HT-29 (cell line): Measurements from ENCODE around the gene SV2B. TPM values are rescaled to one million over a fixed set of nuclear protein-coding genes. Genes with fewer than 3 reads are reported as not detected.

Source experiments
- DNase-seq: peaks from one replicate; pipeline ENCODE4 v3.0.0-alpha.2; 2015; ENCODE audit warnings: low spot score
- total RNA-seq: library from RNA; depleted of rRNA; stranded (reverse); fragments of >200 nt; shearing (Covaris generic); gene quantifications from 2 replicates; pipeline ENCODE4 v1.2.3, GENCODE V29; 2014

Gene SV2B
- total RNA-seq, 1 experiment from 2014 or later: not detected

DNA sequence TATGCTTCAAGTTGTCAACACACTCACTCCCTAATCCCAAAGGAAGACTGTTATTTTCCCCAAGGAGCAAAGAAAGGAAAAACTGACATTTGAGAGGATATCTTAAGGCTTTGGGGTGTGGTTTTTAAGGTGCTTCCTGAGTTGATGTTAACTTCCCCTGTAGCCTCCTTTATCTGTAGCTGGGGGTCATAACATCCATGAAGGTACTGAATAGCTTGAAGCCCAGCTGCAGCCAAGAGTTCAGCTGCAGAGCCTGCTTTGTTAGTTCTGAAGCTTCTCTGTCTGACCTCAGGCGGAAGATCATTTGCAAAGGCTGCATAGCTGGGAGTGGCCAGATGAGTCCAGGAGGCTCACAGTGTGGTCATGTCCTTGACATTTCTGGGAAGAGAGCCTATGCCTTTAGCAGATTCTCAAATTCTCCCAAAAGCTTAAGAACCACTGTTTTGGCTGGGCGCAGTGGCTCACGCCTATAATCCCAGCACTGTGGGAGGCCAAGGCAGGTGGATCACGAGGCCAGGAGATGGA is 165.4 kb downstream of the SV2B start:
- no peak for DNase-seq

DNA sequence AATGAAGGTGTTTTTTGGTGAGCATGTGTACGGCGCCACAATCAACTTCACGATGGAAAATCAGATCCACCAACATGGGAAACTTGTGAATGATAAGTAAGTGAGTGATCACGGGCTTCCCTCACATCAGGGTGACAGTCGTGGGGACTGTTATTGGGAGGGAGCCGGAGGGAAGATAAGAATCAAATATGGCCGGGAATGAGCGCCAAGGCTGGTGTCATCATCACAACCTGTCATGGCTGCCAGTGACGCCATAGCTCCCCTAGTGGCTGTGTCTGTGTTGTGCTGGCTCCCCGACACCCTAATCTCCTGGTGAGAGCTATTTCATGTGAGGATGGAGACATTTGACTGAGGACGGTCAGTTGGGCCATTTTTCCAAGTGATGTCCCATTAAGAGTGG is 168.5 kb downstream of the SV2B start:
- peak; percentile 23 for DNase-seq

DNA sequence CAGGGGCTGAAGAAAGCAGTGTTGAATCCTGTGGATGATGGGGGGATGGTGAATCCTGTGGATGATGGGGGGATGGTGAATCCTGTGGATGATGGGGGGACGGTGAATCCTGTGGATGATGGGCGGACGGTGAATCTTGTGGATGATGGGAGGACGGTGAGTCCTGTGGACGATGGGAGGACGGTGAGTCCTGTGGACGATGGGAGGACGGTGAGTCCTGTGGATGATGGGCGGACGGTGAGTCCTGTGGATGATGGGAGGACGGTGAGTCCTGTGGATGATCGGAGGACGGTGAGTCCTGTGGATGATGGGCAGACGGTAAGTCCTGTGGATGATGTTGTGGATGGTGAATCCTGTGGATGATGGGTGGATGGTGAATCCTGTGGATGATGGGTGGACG is 170.7 kb downstream of the SV2B start:
- no peak for DNase-seq

DNA sequence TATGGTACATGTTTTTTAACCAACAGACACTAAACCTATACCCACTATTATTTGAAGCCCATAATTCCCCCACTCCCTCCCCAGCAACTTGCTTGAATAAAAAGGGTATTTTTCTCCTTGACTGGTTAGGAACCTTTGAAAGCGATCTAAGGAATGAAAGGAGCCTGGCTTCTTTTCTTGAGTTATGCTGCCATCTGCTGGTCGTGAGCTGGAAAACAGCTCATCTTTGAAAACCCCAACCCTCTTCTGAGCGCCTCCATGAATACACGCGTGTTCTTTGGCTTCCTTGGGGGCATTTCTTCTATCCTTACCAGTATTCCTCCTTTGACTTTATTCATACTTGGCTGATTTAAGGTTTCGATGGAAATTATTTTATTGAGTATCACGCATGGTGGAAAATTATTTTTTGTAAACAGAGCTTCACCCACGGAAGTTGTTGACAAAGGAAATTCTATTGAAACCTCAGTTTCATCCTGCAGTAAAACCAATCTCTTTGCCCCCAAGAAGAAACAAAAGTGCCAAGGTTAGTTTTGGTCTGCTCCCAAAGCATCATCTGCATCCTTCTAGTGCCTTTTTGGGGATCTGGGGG is 171.6 kb downstream of the SV2B start:
- DNase-seq: peak; percentile 76

DNA sequence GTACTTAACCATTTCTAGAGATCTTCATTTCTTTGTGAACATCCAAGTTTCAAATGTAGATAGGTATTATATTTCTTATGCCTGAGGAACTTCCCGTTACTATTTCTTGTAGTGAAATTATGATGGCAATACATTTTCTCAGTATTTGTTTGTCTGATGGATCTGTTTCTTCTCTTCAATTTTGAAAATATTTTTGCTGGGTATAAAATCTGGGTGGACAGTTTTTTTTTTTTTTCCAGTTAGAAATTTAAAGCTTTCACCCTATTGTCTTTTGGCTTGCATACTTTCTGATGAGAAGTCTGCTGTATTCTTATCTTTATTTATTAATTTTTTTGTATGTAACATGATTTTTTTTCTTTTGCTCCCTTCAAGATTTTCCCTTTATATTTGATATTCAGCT is 175.8 kb downstream of the SV2B start:
- no peak for DNase-seq

DNA sequence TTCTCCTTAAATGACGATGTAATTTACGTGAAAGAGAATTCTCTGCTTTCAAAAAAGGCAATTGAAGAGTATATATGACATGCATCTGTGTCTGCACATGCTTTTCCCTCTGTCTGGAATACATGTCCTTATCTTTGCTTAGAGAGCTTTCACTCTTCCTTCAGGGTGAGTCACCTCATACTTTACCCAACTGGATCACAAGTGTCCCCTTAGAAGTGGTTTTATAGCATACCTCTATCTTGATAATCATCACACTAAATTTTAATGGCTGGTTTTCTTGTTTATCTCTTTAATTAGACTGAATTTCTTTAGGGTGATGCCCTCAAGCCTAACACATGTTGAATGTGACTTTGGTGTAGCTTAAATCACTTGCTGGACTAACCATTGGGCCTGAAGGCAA is 178.9 kb downstream of the SV2B start:
- peak; percentile 31 for DNase-seq

DNA sequence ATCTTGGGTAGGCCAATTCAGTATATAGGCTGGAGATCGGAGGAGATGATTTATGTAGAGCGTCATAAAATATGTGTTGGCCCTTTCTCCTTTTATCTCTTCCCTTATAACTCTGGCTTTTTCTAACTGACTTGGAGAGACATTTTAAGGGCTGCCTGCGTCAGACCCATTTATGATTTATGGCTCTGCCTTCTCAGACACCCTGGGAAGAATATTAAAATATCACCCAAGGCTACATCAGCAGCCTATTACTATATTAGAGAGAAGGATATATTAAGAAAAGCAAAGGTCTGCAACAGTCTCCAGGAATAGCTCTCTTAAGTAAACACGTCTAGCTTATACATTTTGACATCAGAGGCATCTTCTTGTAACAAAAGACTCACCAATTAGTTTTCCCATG is 179.4 kb downstream of the SV2B start:
- DNase-seq: no peak

DNA sequence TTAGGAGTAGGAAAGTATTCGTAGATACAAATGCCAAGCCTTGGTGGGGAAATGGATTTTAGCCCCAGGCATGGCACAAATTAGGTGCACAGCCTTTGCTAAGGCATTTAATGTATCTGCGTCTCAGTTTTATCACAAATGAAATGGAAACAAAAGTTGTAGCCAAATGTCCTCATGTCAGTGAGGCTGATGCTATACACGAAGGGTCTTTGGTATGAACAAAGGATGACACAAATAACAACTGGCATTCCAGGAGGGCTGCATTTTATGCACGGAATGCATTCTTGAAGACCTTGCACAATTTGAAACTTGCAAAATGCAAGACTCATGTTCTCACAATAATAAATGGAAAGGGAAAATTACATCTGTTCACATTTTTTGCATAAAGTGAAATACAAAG is 181.9 kb downstream of the SV2B start:
- no peak for DNase-seq

DNA sequence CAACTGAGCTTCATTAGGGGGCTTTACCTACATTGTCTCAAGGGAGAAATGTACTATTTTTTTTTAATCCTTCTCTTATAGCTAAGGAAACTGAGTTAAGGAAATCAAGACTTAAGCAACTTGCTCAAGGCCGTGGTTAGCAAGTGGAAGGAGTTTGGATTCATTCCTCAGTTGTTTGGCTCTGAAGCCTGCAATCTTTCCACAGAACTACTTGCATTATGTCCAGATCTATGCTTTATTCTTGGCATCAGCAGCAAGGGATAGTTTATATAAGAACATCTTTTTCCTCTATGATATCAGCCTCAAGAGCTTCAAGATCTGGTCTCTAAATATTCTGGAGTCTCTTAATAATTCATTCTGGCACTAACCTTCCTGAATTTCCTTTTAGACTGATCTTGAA is 182.4 kb downstream of the SV2B start:
- no peak for DNase-seq

DNA sequence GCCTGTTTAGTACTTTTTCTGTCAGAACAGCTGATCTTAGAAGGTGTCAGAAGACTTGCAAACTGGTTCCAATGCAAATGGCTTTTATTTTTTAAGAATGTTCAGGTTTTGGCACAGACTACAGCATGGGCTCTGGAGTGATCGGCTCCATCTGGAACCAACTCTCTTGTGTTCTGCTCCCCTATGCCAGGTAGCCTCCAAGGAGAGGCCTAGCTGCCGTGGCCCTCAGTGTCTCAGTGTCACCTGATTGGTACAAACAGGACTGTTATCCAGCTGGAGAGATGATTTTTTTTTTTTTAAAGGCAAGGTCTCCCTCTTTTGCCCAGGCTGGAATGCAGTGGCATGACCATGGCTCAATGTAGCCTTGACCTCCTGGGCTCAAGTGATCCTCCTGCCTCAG is 183.1 kb downstream of the SV2B start:
- no peak for DNase-seq

DNA sequence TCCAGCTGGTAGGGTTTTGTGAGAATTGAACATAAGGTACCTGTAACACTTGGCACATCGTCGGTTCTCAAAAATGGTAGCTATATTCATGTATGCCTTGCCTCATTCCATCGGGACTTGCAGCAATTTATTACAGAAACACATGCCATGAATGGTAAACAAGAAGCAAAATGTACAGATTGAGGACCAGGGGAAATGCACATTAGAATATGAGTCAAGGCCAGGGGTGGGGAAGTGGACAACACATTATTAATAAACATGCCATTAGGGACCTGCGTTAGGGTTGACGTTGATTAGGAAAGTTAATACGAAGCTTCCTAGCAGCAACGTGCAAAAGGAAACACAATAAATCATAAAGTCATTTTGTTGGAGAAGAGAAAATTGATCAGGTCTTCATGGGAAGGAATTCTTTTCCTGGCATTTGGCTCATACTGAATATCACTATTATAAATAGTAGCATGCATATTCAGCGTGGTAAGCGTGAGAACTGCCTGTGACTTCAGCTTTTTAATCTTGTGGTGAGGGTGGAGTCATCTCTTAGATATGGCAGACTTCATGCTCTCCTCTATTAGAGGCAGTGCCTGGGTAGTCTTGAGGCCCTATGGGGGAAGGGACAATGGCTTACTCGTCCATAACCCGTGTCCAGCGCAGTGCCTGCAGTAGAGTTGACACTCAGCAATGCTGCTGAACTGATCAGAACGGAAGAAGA is 184.9 kb downstream of the SV2B start:
- no peak for DNase-seq

DNA sequence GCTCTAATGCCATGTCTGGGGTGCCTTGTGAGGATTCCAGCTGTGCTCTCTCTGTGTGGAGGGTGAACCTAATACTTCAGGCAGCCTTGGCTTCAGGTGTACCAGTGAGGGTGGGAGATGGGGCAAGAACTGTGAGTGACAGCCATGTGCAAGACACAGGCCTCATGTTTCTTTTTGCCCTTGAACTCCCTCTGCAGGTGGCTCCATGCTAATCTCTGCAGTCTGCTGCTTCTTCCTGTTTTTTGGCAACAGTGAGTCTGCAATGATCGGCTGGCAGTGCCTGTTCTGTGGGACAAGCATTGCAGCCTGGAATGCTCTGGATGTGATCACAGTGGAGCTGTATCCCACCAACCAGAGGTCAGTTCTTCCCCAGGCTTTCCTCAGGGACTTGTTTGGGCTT is 189.3 kb downstream of the SV2B start:
- DNase-seq: peak; percentile 25

DNA sequence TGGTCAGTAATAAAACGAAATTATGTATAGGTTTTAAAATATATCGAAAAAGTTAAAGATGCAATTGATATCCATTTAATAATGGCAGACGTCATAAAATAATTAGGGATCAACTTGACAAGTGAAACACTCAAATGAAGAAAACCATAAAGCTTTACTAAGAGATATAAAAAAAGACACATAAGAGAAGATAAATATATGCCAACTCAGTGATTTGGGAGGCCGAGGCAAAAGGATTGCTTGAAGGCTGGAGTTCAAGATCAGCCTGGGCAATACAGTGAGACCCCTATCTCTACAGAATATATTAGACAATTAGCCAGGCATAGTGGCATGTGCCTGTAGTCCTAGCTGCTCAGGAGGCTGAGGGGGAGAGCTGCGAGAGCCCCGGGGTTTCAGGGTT is 190.5 kb downstream of the SV2B start:
- no peak for DNase-seq

DNA sequence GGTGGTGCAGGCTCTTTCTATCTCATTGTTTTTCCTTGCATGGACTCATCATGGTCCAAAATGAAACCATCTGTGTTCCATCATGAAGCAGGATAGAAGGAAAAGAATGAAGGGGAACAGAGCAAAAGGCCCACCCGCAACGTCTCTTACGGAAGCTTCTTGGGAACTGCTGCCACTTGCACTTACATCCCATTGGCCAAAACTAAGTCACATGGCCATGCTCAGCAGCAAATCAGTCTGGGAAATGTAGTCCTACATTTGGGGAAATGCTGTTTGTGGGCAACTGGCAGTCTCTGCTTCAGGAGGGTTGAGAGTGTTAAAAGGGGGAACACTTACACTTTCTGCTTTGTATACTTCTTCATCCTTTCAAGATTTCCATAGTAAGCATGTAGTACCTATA is 191.6 kb downstream of the SV2B start:
- no peak for DNase-seq

DNA sequence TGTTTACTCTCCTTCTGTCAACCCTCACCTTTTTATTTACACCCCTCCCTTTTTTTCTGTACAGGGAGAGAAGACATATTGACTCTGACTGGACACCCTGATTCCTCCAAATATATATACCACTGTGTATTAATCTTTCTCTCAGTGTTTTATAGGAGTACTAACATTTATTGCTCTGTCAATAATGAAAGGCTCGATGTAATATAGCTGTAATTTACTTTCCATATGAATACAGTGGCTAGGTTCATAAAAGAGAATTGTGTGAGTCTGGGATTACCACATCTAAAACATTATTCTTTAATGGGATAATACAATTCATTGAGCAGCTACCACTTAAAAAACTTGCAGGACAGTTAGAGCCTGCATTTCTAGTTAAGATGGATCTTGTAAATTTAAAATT is 194.3 kb downstream of the SV2B start:
- DNase-seq: no peak

DNA sequence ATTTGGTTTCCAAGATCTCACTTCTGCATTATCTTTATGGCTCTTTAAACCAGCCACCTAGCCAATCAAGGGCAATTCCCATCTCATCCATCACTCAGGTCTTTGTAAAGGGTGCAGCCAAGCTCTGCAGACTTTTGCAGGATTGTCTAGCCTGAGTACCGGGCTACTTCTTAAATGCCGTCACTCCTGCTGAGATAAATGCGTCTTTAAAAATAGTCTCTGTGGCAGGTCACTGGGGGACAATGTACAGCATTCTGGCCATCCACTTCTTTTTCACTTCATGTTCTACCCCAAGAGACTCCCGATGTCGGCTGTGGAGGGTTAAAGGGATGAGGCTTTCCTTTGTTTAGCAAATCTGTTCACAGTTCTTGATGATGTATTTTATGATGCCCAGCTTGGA is 194.7 kb downstream of the SV2B start:
- DNase-seq: no peak

DNA sequence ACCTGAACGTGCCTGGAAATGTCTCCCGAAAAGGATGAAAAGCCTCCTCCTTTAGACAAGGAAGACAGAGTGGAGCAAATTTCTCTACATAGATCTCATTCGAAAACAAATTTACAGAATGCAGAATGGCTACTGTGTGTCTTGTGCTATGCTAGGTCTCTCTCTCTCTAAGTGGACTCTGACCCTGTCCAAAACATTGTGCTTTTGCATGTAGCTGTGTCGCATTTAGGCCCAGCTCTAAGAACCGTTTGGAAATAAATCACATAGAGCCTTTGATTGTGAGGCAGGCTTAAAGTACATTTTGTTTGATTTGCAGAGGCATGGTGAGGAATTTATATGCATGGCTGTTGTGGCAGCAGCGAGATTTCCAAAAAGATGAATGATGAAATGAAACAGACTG is 198.0 kb downstream of the SV2B start:
- DNase-seq: no peak

DNA sequence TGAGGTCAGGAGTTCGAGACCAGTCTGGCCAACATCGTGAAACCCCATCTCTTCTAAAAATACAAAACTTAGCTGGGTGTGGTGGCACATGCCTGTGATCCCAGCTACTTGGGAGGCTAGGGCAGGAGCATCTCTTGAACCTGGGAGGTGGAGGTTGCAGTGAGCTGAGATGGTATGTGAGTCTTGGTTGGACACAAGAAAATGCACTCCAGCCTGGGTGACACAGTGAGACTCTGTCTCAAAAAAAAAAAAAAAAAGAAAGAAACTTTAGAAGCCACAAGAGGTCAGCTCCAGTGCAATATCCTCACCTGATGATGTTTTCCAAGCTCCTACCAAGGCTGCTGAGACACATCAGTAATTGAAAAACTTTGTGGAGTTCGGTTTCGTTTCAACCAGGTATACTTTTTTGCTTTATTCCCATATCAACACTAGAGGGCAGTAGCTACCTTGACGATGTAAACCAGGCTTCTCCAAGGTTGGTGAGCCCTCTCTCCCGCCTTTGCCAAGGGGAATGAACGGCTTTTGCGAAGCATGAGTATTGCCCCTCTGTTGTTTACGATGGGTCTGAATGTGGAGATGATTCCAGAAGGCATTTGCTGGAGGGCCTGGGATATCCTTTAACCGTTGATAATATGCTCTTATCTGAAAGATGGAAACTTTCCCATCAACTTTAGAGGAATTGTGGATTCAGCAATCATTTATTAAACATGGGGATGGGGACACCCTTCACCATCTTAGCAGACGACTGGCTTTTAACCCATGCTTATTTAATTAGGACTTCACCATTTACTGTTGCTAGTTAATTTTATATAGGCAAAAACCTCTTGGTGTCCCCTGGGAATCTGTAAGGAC is 202.8 kb downstream of the SV2B start:
- peak; percentile 71 for DNase-seq

DNA sequence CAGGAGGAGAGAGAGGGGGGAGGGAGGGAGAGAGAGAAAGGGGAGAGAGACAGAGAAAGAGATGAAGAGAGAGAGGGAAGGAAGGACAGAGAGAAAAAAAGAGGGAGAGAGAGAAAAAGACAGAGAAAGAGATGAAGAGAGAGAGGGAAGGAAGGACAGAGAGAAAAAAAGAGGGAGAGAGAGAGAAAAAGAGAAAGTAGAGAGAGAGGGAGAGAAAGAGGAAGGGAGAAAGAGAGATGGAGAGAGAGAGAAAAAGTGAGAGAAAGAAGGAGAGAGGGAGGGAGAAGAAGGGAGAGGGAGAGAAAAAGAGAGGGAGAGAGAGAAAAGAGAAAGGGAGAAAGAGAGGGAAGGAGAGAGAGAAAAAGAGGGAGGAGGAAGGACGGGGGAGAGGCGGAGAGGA is 204.2 kb downstream of the SV2B start:
- no peak for DNase-seq

DNA sequence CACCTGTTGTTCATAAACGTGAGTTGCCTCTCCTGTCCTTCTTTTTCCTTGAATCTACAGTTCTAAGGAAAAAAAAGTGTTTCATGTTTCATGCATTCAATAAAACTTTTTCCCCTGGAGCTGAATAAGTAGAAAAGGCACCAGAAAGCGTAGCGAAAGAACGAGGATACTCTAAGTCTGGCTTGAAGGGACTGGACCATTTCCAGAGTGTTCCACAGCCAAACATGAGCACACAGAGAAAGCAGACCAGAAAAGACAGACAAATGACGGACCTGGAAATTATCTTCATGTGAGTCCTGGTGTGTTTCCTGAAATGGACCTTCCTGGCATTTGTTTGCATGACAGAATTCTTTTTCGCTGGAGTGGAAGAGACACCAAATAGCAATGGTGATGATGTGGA is 204.7 kb downstream of the SV2B start:
- DNase-seq: no peak

DNA sequence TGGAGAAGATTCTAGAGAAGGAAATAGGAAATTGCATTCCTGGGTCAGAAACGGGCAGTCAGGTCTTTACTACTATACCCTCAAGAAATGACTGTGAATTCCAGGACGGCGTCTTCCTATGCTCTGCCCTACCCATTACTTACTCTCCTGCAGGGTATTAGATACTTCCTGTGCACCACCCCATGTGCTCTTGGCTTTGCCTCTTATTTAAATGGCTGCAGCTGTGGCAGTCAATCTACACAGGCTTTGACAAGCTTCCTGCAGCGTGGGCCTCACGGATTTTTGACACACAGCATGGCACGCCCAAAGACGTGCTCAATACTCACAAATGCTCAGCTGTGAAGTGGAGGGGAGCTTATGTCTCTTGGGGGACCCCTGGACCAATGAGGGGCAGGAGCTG is 206.1 kb downstream of the SV2B start:
- no peak for DNase-seq

DNA sequence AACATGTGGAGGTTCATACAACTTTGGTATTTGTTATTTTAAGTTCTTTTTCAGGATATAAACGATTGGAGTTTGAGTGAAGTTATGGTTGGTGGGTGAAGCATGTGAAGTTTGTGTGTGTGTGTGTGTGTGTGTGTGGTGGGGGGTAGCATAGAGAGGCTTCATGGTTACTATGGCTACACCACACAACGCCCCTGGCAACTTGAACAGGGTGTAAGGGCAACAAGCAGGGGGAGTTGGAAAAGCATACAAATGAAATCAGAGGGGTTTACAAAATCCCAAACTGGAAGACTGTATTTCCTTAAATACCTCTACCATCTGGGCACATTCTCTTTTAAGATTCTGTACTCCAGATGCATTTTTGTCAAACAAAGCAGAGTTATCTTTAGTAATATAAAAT is 207.5 kb downstream of the SV2B start:
- DNase-seq: no peak

DNA sequence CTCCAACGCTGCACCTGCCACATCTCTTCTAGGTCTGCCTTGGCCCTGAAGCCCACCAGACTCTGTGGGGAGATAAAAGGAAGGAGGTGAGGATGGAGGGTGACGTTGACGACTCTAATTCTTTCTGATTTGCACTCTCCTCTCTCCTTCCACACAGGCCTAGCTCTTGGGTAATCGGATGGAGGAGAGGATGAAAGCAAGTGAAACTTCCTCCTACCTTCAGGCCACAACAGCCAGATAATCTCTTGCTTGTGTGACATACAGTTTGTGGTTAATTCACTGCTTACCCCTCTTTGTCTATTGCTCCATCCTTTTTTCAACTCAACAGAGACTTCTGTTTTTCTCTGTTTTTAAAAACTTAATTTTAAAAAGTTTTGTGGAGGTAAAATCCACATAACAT is 208.1 kb downstream of the SV2B start:
- DNase-seq: no peak
